CD4-positive, alpha-beta T cell treated with Interleukin-12 subunit alpha and Interleukin-12 subunit beta, for 1 hour (primary cell): Measurements from ENCODE around the gene IFNG-AS1.

Experiments used
- DNase-seq: peaks from one replicate; pipeline ENCODE4 v3.0.0-alpha.2; 2020

IFNG-AS1 gene

DNA sequence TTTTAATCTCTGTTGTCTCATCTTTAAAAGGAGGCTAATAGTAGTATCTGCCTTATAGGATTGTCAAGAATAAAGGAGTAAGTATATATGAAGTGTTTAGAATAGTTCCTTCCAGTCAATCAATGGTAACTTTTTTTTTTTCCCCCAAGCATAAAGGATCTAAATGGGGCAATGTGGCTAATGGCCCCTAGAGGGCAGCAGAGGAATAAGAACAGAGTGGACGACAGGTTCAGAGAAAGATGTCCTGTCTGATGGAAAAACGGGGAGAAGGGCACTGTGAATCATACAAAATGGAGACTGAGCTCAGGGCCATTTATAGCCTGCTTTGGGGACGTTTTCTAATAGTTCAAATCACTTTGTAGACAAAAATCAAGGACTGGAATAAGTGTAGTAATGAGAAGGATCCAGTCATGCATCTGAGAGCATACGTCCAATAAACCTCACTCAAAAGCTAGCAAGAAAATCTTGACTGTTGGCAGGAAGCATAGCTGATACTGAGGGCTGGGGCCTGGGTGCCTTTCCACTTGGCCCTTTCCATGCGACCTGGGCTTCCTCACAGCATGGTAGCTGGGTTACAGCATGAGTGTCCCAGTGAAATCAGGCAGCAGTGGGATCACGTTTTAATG is 51.3 kb downstream of the IFNG-AS1 start:
- peak; percentile 75 for DNase-seq

DNA sequence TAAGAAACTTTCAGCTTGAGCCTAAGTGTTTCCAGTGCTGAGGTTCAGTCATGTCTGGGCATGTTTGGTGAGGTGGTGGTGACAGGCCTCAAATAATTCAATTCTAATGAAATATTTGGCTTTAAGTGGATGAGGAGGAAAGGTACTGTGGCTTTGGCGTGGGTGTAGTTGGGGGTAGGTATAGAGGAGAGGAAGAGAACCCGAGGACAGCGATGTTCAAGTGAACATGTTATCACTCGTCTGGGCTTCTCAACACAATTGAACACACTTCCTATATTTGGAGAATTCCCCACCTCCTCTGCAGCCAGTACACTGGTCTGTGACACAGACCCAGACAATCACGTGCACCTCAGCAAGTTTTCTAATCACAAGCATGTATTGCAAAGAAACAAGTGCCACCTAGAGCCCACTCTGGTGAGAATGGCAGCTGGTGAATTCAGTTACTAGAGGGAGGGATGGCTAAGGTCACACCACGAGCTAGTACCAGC is 53.0 kb downstream of the IFNG-AS1 start:
- peak; percentile 20 for DNase-seq

DNA sequence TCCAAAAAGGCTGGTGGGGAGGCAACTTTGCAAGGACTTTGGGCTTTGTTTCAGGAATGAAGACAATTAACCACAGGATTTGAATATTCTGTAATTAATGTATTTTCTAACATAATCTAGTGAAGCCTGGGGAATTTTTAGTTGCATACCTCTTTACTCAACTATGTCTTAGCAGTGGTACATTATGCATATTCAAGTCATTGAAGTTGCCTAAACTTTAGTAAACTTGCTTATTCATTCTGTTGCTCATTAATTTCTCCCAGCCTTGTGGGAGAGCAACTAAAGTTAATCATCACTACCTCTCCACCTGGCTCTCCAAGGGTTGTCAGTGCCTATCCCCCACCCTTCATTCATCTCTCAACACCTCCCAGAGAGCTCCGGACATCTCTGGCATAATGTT is 54.2 kb downstream of the IFNG-AS1 start:
- DNase-seq = no peak

DNA sequence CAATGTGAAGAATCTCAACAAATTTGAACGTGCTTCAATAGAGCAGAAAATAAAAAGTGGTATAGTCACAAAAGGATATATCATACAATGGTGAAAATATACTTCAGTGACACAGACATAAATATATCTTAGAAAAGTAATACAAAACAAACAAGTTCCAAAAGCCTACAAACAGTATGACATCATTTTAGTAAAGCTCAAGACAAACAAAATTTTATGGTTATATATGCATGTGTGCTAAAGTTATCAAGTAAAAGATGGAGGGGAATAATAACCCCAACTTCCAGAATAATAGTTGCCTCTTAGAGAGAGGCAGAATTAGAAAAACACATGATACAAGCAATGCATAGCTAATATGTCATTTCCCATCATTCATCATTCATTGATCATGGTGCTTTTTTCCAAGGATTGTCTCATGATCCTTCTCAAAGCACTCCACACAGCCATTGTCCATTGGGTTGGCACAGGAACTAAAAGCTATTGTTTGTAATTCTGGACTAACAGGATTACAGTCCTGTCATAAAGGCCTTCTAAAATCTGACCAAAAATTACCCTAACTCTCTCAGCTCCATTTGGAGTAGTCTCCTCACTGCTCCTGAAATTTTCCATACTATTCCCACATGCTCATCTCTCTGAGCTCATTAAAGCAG is 59.5 kb downstream of the IFNG-AS1 start:
- no peak for DNase-seq

DNA sequence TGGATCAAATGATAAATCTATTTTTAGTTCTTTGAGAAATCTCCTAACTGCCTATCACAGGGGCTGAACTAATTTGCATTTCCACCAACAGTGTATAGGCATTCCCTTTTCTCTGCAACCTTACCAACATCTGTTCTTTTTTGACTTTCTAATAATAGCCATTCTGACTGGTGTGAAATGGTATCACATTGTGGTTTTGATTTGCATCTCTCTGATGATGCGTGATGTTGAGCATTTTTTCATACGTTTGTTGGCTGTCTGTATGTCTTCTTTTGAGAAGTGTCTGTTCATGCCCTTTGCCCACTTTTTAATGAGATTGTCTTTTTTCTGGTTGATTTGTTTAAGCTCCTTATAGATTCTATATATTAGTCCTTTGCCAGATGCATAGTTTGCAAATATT is 67.1 kb downstream of the IFNG-AS1 start:
- DNase-seq = no peak

DNA sequence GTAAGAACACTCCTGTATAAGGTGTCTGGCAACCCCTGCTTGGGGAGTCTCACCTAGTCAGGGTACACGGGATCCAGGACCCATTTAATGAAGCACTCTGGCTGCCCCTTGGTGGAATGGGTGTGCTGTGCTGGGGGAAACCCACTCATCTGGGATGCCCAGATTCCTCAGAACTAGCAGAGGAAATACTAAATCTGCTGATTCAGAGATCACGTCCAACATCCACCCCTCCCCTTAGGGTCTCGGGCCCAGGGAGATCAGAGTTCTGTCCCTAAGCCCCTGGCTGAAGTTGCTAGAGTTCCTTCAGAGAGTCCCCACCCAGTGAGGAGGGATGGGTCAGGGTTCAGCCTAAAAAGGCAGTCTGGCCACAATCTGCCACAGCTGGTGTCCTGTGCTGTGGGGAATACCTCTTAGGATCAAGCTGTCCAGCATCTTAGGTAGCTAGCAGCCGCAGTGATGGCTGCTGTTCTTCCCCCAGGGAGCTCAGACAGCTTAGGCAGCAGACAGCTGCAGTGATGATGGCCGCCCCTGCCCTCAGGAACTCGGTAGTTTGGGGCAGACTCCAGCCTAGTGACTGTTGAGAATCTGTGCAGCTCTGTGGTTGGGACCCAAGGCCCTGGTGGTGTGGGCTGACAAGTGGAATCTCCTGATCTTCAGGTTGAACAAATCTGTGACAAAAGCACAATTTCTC is 74.8 kb downstream of the IFNG-AS1 start:
- DNase-seq = no peak

DNA sequence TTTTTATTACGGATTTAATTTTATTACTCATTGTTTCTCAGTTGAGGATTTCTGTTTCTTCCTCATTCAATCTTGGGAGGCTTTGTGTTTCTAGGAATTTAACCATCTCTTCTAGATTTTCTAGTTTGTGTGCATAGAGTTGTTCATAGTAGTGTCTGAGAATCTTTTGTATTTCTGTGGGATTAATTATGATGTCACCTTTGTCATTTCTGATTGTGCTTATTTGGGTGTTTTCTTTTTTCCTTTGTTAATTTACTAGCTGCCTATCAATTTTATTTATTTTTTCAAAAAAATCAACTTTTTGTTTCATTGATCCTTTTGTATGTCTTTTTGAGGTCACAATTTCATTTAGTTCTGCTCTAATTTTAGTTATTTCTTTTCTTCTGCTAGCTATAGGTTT is 75.9 kb downstream of the IFNG-AS1 start:
- no peak for DNase-seq

DNA sequence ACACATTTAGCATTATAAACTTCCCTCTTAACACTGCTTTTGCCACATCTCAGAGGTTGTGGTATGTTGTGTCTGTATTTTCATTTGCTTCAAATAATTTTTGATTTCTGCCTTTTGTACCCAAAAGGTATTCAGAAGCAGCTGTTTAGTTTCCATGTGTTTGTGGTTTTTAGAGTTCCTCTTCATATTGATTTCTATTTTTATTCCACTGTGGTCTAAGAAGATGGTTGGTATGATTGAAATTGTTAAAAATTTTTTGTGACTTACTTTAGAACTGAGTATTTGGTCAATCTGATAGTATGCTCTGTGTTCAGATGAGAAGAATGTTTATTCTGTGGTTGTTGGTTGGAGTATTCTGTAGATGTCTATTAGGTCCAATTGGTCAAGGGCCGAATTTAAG is 76.4 kb downstream of the IFNG-AS1 start:
- no peak for DNase-seq

DNA sequence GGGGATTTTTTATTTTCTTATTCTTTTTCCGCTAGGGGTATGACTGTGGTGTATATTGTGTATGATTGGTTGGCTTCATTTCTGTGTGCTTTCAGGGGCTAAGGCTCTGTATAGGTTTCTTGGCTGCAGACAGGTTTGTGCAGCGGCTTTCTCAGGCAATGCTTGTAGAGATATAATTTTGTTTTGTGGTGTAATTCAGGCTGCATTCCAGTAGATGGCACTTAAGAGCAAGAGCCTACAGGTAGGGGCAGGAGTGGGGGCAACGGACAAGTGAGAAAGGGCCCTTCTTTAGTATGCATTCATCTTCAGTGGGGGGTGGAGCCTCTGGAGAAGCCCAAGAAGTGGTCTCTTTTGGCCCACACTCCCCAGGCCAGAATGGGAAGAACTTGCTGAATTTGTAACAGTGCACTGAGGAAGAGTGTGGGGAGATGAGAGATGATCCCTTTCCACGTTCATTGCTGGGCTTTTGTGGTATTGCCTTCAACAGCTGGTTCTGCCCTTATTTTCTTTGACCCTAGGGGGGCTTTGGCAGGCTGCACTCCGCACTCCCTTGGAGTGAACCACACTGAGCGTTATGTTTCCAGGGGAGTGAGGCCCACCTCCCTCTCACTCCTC is 78.6 kb downstream of the IFNG-AS1 start:
- no peak for DNase-seq

DNA sequence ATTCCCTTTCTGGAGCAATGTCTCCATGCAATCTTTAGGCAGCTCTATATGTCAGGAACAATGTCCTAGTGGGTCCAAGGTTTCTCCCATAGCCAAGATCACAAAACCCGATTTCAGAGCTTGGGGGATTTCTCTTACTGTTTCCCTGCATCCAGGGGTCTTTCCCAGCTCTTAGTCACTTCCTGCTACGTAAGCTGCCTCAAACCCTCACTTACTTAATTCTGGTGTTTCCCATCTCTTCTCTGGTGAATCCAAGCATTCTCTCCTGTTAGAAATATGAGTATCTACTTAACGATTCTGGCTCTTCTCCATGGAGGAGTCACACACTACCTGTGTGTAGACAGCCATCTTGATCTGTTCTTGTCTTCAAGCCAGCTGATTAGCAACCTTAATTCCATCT is 80.0 kb downstream of the IFNG-AS1 start:
- DNase-seq = no peak
